ENCODE results near the gene RASA4B.
"Not testable (repeated sequence)": the region's sequence is repeated elsewhere in the genome, so short reads cannot be mapped to it uniquely, and the experiment has no call there.

RASA4B gene

GRCh38 chr7:102520797-102521196 is 3.2 kb upstream of the RASA4B start:
- H3K27ac Mint-ChIP-seq; H3K27me3 Mint-ChIP-seq; H3K4me1 Mint-ChIP-seq (ENCODE audit: low read depth); H3K36me3 Mint-ChIP-seq; H3K4me3 Mint-ChIP-seq; H3K9me3 Mint-ChIP-seq (ENCODE audit: low read depth): not testable (repeated sequence)

DNA sequence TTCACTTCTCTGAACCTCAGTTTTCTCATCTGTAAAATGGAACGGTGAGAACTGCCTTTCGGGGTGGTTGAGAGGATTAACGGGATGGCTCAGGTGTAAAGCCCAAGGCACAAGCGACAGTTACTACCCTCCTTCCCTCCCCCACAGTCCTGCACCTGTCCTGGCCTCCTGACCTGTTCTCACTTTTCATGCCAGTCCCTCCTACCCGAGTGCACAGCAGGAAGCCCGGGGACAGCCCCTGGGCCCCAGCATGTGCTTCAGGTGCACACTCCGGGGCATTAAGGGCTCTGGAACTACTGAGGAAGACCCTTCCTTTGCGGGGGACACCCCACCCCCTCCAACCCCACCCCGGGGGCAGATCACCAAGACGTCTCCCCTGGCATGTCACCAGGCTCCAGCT is 626 bp downstream of the RASA4B start:
- not testable (repeated sequence) for H3K27ac Mint-ChIP-seq; H3K27me3 Mint-ChIP-seq; H3K4me3 Mint-ChIP-seq; H3K9me3 Mint-ChIP-seq (ENCODE audit: low read depth); H3K4me1 Mint-ChIP-seq (ENCODE audit: low read depth); H3K36me3 Mint-ChIP-seq

- H3K4me1 Mint-ChIP-seq (ENCODE audit: low read depth); H3K9me3 Mint-ChIP-seq (ENCODE audit: low read depth); H3K27me3 Mint-ChIP-seq; H3K36me3 Mint-ChIP-seq; H3K27ac Mint-ChIP-seq; H3K4me3 Mint-ChIP-seq: not testable (repeated sequence)
These were observed 1.7 kb downstream of the RASA4B start for GRCh38 chr7:102515889-102516288.

DNA sequence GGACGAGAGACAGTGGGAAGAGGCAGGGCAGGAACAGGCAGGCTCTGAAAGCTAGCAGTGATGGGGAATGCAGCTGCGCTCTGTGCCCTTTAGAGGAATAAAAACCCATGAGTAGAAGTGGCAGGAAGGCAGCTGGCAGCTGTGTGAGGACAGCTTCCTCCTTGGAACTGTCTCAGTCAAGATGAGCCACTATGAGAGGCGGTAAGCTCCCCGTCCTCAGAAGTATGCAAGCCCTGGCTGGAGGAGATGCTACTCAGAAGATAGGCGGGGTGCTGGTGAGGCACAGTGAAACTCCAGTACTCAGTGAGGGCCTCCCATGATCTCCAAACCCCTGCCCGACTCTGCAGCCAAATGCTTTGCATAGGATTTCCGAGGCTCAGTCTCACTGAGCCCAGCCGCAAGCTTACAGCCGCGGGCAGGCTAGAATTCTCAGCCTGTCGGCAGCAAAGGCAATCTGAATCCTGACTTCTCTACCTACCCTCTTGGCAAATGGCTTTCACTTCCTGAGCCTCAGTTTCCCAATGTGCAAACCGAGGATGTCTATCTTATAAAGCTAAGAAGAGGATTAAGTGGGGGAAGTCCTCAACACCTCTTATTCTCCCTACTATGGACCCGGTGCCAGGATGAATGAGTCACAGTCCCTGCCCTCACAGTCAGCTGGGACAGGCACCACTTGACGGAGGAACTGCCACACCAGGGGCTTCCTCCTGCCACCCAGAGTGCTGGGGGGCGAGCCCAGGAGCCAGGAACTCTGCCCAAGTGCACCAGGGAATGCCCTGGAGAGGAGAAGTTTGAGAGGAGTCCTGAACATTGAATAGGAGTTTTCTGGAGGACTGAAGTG is 2.5 kb downstream of the RASA4B start:
- not testable (repeated sequence) for H3K36me3 Mint-ChIP-seq; H3K27ac Mint-ChIP-seq; H3K27me3 Mint-ChIP-seq; H3K4me3 Mint-ChIP-seq; H3K4me1 Mint-ChIP-seq (ENCODE audit: low read depth); H3K9me3 Mint-ChIP-seq (ENCODE audit: low read depth)

DNA sequence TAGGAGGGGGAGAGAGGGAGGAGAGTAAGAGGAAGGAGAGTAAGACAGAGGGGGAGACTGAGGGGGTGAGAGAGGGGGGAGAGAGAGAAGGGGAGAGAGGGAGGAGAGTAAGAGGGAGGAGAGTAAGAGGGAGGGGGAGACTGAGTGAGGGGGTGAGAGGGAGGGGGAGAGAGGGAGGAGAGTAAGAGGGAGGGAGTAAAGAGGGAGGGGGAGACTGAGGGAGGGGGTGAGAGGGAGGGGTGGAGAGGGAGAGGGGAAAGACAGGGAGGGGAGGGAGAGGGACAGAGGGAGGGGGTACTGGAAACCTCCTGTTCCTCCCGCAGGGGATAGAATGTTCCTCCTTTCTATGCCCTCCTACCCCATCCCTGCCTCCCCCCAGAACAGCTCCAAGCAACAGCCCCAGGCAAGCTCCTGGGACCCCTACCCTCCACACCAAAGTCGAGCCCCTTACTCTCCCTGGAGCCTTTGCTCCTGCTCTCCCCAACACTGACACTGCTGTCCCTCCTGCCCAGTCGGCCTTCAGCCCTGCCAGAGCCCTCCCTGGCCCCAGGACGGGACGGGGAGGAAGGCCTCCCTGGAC is 4.8 kb downstream of the RASA4B start:
- not testable (repeated sequence) for H3K4me1 Mint-ChIP-seq (ENCODE audit: low read depth)

DNA sequence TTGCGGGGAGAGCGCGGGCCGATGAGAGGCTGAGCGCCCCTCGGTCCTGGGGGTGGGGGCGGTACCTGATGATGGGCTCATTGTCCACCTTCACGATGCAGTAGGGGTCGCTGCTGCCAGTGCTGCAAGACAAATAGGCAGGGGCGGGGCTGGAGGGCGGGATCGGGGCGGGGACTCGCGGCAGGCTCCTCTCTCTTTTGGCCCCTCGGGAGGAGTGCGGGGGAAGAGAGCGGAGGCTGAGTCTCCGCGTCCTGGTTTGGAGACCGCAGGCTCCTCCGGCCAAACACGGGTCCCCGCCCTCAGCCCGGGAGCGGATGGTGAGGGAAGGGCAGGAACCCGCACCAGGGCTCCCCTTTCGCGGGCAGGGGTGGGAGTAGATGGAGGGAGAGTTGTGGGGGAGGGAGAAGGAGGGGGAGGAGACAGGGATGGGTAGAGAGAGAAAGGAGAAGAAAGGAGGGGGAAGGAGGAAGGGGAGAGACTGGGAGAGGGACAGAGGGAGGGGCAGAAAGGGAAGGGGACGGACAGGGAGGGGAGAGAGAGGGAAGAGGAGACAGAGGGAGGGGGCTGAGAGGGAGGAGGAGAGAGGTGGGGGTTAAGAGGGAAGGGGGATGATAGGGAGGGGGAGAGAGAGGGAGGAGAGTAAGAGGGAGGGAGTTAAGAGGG is 5.6 kb downstream of the RASA4B start:
- not testable (repeated sequence) for H3K9me3 Mint-ChIP-seq (ENCODE audit: low read depth); H3K4me3 Mint-ChIP-seq; H3K36me3 Mint-ChIP-seq; H3K27me3 Mint-ChIP-seq; H3K27ac Mint-ChIP-seq; H3K4me1 Mint-ChIP-seq (ENCODE audit: low read depth)

More for the DNA sequence above, 4.8 kb downstream of the RASA4B start:
- not testable (repeated sequence) for H3K27me3 Mint-ChIP-seq; H3K4me3 Mint-ChIP-seq; H3K27ac Mint-ChIP-seq; H3K36me3 Mint-ChIP-seq; H3K9me3 Mint-ChIP-seq (ENCODE audit: low read depth)

GRCh38 chr7:102510575-102510974 is 7.0 kb downstream of the RASA4B start:
- not testable (repeated sequence) for H3K9me3 Mint-ChIP-seq (ENCODE audit: low read depth); H3K36me3 Mint-ChIP-seq; H3K4me3 Mint-ChIP-seq; H3K4me1 Mint-ChIP-seq (ENCODE audit: low read depth); H3K27ac Mint-ChIP-seq; H3K27me3 Mint-ChIP-seq

DNA sequence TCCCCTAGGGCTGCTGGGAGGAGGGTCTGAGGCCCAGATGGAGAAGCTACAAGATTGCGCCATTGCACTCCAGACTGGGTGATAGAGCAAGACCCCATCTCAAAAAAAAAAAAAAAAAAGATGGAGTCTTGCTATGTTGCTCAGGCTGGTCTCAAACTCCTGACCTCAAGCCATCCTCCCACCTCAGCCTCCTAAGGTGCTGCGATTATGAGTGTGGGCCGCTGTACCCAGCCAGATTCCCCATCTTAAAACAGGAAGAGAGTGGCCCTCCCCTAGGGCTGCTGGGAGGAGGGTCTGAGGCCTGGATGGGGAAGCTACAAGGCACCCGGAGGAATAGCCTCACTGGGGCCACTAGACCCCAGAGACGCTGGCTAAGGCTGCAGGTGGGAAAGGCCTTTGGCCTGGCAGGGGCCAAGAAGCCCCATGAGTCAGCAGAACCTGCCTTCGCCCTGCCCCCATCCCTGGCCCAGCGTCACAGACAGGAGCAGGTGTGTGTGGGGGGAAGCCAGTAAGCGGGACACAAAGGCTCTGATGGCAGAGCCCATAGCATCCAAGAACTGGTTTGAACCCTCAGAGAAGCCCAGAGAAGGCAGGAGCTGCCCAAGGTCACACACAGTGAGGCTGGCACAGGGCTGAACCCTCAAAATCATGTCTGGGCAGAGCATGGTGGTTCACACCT is 10.0 kb downstream of the RASA4B start:
- not testable (repeated sequence) for H3K36me3 Mint-ChIP-seq; H3K27me3 Mint-ChIP-seq; H3K27ac Mint-ChIP-seq; H3K9me3 Mint-ChIP-seq (ENCODE audit: low read depth); H3K4me1 Mint-ChIP-seq (ENCODE audit: low read depth); H3K4me3 Mint-ChIP-seq

DNA sequence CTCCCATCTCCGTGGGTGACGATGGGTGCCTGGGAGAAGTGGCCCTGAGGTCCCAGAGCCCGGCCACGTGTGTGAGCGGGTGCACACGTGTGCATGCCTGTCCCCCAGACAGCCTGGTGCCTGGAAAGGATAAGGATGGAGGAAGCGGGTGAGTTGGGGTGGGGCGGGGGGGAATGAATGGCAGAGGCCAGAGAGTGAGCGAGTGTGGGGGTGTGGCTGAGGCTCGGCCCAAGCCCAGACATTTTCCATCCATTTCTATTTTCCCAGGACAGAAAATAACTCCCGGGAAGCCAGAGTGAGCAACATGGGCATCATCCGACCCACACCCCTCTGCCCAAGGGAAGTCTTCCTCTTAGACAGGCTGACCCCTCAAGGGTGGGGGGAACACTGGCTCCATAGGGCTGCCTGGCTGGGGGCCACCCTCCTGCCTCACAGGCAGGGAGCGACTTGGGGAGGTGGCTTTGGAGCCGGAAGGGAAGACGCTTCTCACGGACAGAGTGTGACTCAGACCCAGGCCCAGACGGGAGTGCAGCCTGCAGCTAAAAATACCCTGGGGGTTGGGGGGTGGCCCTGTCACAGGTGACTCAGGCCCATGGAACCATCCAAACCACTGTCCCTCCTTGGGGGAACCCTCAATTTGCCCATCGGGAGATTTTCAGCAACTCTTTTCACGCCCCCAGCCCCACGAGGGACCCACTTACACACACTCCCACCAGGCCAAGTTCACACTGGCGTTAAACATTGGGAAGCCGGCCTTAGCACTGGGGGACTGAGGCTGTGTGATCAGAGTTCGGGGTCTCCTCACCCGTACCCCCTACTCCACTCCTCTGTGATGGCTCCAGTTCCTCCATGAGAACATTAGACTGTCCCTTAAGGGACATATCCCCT is 12.0 kb downstream of the RASA4B start:
- H3K27me3 Mint-ChIP-seq; H3K9me3 Mint-ChIP-seq (ENCODE audit: low read depth); H3K4me3 Mint-ChIP-seq; H3K27ac Mint-ChIP-seq; H3K4me1 Mint-ChIP-seq (ENCODE audit: low read depth); H3K36me3 Mint-ChIP-seq: not testable (repeated sequence)

DNA sequence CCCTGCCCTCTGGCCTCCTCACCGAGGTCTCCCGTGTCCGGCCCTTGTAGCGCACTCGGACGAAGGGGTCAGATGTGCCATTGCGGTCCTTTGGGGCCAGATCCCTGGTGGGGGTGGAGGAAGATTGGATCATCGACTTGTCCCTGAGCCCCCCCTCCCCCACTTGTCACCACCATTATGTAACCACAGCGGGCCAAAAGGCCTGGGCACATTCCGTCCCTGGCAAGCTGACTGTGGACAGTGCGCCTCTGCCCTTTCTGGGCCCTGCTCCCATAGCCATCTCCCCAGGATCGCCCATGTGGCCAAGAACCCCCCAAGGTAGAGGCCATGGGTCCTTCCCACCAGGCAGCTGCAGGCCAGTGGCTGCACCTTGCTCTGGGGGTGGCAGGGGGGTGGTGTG is 14.4 kb downstream of the RASA4B start:
- not testable (repeated sequence) for H3K4me3 Mint-ChIP-seq; H3K36me3 Mint-ChIP-seq; H3K4me1 Mint-ChIP-seq (ENCODE audit: low read depth); H3K9me3 Mint-ChIP-seq (ENCODE audit: low read depth); H3K27me3 Mint-ChIP-seq; H3K27ac Mint-ChIP-seq

- H3K4me1 Mint-ChIP-seq (ENCODE audit: low read depth); H3K4me3 Mint-ChIP-seq; H3K27ac Mint-ChIP-seq; H3K36me3 Mint-ChIP-seq; H3K27me3 Mint-ChIP-seq; H3K9me3 Mint-ChIP-seq (ENCODE audit: low read depth): not testable (repeated sequence)
These were observed 19.3 kb downstream of the RASA4B start for GRCh38 chr7:102498321-102498720.

GRCh38 chr7:102497308-102497707 is 20.3 kb downstream of the RASA4B start:
- not testable (repeated sequence) for H3K4me1 Mint-ChIP-seq (ENCODE audit: low read depth); H3K4me3 Mint-ChIP-seq; H3K36me3 Mint-ChIP-seq; H3K27me3 Mint-ChIP-seq; H3K27ac Mint-ChIP-seq; H3K9me3 Mint-ChIP-seq (ENCODE audit: low read depth)

DNA sequence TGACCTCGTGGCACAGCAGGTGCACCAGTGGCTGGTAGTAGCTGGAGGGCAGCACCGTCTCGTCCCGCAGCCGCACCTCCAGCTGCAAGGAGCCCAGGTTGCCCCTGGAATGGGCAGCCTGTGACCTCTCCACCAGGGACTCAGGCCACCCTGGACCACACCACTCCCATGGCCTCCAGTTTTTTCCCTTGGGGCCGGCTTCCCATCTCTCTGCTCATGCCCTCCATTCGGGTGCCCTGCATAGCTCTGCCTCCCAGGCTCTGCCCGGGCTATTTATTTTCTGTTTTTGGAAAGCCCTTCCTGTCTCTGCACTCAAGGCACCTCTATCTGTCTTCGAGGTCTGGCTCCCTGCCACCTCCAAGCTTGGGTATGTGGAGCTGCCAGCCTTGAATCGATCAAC is 20.7 kb downstream of the RASA4B start:
- H3K4me3 Mint-ChIP-seq; H3K9me3 Mint-ChIP-seq (ENCODE audit: low read depth); H3K36me3 Mint-ChIP-seq; H3K27me3 Mint-ChIP-seq; H3K4me1 Mint-ChIP-seq (ENCODE audit: low read depth); H3K27ac Mint-ChIP-seq: not testable (repeated sequence)

DNA sequence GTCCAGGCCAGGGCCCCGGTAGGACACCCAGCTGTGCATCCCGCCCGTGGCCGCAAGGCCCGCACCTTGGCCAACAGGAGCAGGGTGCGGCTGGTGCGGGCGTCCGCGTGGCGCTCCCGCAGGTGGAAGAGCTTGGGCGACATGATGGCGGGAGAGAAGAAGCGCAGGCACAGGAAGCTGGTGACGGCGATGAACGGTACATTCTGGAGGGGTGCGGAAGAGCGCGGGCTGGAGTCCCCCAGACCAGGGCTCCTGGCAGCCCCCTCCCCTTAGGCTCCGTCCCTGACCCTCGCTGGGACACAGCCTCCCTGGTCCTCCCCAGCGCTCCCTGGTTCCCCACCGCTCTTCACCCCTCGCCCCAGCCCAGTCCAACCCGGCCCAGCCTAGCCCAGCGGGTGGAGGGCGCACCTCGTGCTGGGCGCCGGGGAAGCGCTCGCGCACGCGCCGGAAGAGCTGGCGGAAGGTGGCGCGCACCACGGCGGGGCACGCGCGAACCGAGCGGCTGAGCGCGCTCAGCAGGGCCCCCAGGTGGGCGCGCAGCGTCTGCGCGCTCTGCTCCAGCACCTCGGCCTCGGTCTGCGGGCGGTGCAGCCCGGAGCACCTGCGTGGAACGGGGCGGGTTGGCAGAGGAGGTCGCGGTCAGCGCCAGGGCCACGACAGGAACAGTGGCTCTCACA is 23.0 kb downstream of the RASA4B start:
- not testable (repeated sequence) for H3K4me3 Mint-ChIP-seq; H3K4me1 Mint-ChIP-seq (ENCODE audit: low read depth); H3K27me3 Mint-ChIP-seq; H3K9me3 Mint-ChIP-seq (ENCODE audit: low read depth); H3K36me3 Mint-ChIP-seq; H3K27ac Mint-ChIP-seq
